H4 (cell line): ENCODE results near the gene TMIGD1. TPM values are rescaled to one million over a fixed set of nuclear protein-coding genes. Genes with fewer than 3 reads are reported as not detected.
A peak's percentile ranks its signal among the peaks of the same experiment; 100 is the strongest.

Experiments used
- DNase-seq: peaks from one replicate; pipeline ENCODE4 v3.0.0-alpha.2; 2015; ENCODE audit warnings: low spot score
- total RNA-seq: library from RNA; depleted of rRNA; stranded (reverse); fragments of >200 nt; shearing (Covaris generic); gene quantifications from 2 replicates; pipeline ENCODE4 v1.2.3, GENCODE V29; 2014

The TMIGD1 gene
- total RNA-seq, 1 experiment from 2014 or later = not detected

DNA sequence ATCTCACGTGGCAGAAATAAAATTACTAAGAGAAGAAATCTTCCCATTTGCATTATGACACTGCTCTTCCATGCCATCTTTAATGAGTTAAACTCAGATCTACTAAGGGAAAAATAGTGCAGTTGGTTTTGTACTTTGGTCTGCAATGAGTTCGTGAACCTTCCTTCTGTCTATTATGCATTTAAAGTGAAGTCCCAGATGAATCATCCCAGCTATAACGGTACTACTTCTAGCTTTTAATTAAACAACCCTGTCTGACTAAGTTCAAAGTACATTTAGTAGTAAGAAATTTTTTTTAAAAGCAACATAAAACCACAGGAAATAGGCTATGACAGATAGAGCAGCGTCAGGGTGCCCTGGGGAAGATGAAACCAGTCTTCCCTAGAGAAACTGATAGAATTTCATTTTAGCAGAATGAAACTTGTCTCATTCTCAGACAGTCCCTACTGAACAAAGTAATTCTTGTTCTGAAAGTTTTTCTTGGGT lies 1.8 kb downstream of the TMIGD1 start:
- peak; percentile 54 for DNase-seq

DNA sequence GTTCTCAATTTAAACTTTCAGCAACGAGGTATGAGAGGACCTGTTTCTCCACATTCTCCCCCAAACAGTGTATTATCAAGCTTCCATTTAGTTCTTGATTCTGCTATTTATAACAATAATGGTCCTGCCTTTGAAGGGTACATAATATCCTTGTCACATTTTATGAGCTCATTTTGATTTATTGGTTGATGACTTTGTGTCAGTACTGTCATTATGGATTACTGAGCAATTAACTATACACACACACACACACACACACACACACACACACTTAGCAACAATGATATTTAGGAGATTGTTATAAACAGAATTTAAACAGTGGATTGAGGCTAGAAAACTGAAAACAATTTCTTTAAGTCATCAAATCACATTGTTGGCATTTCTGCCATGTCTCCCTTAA lies 7.0 kb downstream of the TMIGD1 start:
- DNase-seq = no peak

DNA sequence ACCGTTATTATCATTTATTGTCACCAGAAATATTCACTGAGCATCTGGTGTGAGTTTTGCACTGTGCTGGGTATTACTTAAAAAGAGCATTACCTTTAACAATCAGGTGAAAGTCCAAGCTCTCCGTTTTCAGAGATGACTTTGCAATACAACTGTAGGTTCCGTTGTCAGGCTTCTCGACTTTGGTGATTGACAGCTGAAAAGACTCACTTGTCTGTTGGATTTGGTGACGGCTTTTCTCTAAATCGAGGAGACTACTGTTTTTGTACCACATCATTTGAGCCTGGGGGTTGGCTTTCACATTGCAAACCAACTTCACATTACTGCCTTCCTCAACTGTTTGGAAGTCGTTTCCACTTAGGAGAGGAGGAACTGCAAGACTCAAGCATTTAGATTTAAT lies 9.1 kb downstream of the TMIGD1 start:
- no peak for DNase-seq

DNA sequence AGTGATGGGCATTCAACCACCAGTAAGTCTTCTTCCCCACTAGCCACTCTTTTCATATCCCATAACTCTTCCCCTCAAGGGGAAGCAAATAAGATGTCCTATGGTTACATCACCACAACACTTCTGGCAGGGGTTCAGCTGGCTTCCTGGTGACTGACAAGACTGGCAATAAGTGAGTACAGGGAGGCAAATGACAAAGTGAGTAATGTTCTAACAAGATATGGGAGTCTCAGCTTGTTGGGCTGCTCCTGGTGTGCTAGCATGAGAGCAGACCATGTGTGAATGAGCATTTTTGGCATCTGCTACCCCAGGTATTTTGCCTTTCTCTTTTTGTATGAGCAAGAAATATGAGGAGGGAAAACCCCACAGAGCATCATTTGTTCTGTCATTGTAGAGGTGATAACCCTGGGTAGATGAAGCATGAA lies 9.9 kb downstream of the TMIGD1 start:
- DNase-seq = peak; percentile 49

DNA sequence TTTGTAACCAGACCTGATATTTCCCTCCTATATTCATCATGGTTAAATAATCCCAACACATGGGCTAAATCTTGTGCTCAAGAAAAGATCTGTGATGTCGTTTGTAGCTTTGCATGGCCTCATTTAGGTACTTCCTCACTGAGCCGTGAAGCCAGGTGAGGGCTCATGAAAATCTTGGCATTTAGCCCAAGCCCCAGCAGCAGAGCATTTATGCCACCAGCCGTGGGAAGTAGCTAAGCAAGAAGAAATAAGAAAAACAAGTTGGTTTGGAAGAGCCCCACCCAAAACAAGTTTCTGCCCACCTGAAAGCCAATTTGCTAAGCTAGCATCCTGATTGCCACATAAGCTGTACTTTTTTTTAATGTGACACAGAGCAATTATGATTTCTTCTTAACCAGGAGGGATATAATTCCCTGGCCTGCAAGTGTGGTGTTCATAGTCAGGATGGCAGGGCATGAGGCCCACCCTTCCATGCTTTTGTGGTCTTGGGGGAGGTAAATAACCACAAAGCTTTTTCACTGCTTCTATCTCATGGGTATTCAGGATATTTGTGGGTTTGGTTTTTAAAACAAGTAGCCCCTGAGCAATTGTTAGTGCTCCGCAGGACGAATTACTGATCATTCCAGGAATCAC lies 10.5 kb downstream of the TMIGD1 start:
- DNase-seq = peak; percentile 38

DNA sequence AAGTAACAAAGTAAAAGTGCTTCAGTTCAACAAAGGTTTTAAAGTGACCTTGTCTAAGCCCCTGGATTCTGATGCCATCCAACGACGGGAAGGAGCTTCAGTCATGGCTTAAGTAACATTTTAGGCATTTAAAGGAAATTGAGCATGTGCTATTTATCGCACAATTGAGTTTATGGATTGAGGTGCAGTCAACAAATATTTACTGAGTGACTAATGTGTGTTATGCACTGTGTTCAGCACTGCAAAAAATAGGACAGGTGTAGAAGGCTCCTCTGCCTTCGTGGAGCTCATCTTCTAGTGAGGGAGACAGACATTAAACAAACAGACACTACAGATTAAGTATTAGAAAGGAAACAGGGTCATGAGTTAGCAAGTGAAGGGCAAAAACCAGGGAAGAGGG lies 12.5 kb downstream of the TMIGD1 start:
- no peak for DNase-seq

DNA sequence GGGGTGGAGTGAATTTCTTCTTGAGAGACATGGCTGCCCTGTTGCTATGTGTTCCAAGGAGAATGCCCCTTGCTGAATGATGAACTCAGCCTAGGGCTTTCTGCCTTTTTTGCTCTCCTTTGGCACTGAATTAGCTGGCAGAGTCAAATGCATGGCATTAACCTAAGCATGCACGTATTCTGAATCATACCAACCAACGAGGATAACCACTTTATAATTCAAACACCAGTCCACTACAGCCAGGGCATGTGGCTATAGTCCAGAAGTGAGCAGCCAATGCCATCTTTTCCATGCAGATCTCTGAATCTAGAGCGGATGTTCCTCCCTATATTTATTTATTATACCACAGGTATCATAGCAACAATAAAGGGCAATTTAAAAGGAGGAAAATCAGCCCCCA lies 15.7 kb downstream of the TMIGD1 start:
- peak; percentile 22 for DNase-seq

DNA sequence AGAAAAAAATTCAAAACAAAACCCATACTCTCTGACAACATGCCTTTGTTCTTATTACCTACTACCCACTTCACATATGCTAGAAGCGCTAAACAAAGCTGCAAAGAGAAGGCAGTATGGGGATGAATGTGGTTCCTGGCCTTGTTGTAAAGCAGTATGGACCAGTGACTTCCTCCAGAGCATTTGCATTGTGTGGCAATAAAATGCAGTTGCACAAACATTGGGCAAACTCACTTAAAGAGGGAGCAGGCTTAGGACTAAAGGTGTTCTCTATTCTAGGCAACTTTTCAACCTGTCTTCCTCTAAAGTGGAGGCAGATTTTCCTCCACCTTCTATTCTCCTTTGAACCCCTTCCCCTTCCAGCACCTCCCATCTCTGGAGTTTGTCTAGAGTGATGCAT lies 17.1 kb downstream of the TMIGD1 start:
- no peak for DNase-seq

DNA sequence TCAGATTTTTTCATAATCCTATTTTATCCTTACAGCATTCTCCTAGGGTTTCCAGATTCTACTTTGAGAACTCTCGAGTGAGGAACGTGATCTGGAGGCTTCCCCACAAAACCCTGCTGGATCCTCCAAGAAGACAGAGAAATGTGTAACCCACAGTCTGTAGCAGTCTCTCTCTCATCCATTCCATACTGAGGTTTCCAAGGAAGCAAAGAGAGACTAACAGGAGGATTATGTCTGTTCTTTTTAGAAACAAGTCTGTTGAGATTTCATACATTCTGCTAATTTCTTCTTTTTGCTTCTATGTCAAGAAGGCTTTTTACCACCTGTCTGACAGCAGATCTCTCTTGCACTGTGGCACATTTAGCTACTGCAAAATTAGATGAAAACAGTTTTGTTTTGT lies 18.8 kb downstream of the TMIGD1 start:
- no peak for DNase-seq

DNA sequence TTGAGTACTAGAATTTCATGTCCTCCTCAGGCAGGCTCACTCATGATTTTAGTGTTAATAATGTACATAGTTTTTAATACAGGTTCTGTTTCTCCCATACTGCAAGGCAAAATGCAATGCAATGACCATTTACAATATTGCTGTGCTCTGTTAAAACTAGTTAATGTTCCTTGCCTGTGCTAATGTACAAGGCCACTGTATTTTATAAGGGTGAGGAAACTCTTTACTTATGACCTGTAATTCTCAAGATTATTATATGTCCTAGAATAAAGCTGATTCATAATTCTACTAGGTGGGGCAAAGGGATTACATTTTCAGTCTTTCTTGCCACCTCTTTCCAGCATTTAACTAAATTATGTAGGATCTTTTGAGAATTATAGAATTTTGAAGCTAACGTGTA lies 19.4 kb downstream of the TMIGD1 start:
- no peak for DNase-seq

DNA sequence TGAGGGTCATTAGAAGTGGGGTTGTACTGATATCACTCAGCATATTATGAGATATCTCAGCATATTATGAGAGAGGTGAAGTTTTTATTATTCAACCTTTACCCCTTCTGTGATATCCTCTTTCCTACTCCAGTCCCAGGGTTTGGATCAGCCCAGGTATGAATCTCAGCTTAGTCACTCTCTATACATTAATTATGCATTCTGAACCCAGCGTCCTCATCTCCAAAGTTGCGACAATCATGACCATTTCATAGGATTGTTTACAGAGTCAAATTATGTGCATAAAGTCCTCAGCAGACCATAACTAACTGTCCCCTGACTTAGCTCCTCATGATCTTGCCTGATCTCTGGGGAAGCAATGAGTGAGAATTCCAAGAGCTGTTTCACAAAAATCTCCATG lies 21.6 kb downstream of the TMIGD1 start:
- no peak for DNase-seq

DNA sequence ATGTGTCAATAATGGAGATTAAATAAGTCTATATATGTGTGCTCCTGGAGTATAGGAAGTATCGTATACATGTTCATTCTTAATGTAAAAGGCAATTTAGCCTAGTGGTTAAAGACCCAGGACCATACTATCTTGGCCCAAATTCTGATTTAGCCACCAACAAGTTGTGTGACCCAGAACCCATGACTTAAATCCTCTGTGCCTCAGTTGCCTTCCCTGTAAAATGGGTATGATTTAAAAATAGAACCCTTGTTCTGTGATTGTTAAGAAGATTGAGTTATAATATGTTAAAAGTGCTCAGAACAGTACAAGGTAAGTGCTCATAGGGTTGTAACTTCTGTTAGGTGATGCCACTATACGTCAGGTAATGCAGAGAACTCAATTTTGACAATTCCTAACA lies 23.3 kb downstream of the TMIGD1 start:
- DNase-seq = no peak

DNA sequence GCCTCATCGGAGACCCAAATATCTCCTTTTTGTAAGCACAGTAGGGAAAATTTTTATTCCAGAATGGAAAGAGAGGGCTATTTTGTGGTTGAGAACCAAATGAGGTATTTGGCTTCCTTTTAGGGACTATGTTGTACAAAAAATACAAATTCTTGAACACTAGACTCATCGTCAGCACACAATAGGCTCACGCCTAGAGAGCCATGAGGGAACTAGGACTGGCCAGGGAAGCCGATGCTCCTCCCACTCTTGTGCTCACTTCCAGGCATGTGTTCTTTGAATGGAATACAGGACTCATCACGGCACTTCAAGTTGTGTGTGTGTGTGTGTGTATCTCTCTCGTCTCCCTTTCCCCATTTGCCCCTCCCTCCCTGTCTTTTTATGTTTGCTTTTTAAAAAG lies 24.3 kb downstream of the TMIGD1 start:
- DNase-seq = no peak

DNA sequence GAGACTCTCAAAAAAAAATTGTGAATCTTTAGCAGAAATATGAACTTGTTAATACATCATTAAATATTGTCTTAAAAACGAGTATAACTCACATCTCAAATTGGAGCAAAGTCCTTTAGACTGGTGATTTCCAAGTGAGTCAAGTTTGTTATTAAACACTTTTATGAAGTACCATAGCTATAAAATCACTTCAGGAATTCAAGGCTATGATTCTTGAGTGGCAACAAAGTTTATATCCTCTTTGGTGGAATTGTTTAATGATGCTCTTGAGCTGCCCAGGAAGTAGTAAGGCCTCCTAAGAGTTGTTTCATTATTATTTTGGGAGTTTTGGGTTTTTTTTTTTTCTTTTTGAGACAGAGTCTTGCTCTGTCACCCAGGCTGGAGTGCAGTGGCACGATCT lies 25.5 kb downstream of the TMIGD1 start:
- DNase-seq = no peak

DNA sequence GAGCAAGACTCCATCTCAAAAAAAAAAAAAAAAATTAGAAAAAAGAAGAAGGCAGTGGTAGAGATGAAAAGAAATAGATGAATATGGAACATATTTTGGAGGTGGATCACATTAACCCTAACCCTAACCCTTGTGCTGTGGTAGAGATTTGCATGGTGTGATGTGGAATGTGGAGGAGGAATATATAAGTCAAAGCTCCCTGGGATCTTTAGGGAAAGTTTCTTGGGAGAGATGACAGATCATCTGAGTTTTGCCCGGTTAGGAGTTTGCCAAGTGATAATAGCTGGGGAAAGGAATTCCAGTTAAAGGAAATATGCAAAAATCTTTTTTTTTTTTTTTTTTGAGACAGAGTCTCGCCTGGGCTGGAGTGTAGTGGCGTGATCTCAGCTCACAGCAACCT lies 29.1 kb downstream of the TMIGD1 start:
- DNase-seq = no peak

DNA sequence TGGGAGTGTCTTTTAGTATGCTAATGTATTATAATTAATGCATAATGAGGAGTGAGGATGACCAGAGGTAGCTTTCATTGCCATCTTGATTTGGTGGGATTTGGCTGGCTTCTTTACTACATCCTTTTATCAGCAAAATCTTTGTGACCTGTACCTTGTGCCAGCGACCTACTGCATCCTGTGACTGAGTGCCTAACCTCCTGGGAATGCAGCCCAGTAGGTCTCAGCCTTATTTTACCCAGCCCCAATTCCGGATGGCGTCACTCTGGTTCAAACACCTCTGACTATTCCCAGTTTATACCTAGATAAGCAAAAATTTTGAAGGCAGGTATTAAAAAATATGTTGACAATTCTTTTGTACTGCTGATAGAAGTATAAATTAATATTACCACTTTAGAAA lies 31.6 kb downstream of the TMIGD1 start:
- DNase-seq = no peak

DNA sequence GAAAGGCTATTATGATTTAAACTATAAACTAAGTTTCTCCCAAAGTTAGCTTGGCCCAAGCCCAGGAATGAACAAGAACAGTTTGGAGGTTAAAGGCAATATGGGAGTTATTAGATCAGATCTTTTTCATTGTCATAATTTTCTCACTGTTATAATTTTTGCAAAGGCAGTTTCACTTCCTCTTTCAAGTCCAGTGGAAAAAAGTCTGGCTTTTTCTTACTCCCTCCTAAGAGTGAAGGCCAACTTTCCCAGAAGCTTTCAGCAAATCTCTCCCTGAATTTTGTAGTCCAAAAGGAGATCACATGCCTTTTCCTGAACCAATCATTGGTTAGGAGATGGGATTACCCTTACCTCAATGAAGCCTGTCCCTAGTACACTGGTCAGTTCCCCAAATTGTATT lies 33.0 kb downstream of the TMIGD1 start:
- no peak for DNase-seq

DNA sequence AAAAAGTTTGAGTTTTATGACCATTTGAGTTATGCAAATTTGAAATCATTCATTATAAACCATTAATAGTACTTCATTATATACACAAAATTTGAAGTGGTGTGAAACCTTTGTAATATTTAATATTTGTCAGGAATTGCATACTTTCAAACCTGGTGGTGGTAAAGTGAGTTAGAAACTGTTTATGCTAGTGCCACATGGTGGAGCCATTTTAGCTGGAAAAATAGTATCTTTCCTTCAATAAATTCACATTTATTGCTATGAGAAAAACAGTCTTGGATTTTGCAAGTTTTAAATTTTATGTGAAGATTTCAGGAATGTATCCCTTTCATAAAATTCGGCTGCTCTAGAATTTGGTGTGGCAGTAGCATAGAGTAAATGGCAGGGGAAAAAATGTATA lies 34.9 kb downstream of the TMIGD1 start:
- no peak for DNase-seq

DNA sequence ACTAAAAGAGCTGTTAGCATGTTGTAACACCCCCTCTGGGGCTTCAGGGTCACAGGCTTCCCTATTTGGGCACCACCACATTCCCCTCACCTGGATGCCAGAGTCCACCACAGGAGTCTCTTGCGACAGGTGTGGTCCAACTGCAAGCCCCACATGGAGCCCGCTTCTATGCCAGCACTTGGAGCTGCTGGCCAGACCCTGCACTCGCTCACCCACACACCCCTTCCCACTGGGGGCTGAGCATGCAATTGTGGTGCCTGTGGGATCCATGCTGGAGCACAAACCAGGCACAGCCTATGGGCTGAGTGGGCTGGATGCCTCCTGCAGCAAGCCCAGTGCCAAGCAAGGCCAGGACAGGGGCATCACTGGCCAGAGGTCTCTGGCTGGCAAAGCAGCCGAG lies 36.1 kb downstream of the TMIGD1 start:
- no peak for DNase-seq

DNA sequence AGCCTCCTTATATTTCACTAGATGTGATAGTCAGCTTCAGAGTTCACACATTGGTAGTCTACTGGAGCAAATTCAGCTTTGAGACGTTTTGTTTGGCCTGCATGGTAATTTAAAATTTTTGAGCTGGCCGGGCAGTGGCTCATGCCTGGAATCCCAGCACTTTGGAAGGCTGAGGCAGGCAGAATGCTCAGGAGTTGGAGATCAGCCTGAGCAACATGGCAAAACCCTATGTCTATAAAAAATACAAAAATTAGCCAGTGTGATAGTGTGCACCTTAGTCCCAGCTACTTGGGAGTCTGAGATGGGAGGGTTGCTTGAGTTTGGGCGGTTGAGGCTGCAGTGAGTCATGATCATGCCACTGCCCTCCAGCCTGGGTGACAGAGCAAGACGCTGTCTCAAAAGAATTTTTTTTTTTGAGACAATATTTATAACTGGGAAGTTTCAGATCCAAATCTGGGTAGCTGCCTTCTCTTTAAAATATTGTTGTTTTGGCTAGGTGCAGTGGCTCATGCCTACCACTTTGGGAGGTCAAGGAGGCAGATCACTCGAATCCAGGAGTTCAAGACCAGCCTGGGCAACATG lies 37.3 kb downstream of the TMIGD1 start:
- DNase-seq = no peak

DNA sequence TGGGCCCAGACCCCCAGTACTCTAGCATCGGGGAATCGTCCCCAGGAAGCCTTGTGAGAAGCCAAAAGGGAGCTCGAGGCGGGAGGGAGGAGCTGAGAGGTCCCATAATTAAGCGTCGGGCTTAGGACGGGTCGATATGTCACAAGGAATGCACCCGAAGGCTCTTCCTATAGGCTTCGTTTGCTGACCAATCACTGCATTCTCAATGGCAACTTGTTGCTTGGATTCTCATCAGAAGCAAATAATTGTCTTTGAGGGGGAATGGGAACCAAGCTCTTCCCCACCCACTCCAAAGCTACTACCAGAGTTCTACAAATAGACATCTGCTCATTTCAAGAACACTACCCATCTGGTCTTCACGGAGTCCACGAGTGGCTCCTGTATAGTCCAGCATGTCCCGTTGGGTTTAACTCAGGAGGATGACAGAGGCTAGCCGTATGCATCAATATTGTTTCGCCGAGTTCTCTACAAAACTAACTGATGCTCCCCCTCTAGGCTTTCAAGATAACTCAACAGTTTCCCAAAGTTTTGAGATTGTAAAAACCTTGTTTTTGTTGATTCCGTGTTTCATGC lies 41.5 kb downstream of the TMIGD1 start:
- DNase-seq = peak; percentile 11

DNA sequence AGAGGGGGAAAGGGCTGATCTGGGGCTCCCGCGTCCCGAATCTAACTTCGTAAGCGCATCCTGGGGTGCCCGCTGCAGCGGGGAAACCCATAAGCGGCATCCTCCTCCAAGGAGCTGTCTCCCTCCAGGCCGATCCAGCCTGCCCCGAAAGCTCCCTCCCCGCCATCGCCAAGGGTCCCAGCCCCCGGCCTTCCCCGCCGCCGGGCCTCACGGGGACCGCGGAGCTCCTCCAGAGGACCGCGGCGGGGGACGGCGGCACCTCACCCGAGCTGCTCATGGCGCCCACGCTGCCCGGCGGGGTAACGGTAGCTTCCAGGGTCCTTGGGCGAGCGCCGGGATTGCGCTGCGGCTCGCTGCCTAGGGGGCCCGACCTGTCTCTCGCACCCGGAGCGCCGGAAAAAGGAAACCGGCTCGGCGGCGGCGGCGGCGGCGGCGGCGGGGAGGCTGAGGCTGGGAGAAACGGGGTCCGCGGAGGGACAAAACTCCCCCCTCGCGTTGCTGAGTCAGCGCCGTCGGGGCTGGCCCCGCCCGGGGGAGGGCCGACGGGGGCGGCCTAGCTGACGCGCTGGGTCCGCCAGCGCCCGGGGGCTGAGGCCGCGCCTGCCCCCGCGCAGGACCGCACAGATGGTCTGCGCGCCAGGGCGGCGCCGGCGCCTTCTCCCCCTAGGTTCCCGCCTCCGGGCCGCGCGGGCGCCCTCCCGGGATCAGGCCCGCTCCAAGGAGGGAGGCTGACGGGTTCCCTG lies 42.1 kb downstream of the TMIGD1 start, which contains the start of gene BLMH:
TSS of gene BLMH (minus strand) at position 402 of the 743 bp plus-strand sequence. CDS start at position 277, 125 bp downstream.
- peak; percentile 58 for DNase-seq
